ENCODE data around the gene SLC25A22. TPM values are rescaled to one million over a fixed set of nuclear protein-coding genes. Genes with fewer than 3 reads are reported as not detected.

The SLC25A22 gene
- total RNA-seq (2022) (31.8 and 37.6 TPM in 2 replicates), Bru-seq, nascent RNA (percentile 41 among the genes with signal in this experiment), BruChase-seq, experiment 1, labeled RNA remaining after a 2-hour chase (percentile 60 among the genes with signal in this experiment), BruChase-seq, experiment 2, labeled RNA remaining after a 6-hour chase (percentile 80 among the genes with signal in this experiment)
- long read RNA-seq, transcript SLC25A22-228 (10 exons, 2,692 nt) = major isoform, 51 of 90 reads
- long read RNA-seq, partial matches to known transcripts = 13 of 90 reads
- long read RNA-seq, other reads (novel, unspliced or antisense) = 26 of 90 reads

DNA sequence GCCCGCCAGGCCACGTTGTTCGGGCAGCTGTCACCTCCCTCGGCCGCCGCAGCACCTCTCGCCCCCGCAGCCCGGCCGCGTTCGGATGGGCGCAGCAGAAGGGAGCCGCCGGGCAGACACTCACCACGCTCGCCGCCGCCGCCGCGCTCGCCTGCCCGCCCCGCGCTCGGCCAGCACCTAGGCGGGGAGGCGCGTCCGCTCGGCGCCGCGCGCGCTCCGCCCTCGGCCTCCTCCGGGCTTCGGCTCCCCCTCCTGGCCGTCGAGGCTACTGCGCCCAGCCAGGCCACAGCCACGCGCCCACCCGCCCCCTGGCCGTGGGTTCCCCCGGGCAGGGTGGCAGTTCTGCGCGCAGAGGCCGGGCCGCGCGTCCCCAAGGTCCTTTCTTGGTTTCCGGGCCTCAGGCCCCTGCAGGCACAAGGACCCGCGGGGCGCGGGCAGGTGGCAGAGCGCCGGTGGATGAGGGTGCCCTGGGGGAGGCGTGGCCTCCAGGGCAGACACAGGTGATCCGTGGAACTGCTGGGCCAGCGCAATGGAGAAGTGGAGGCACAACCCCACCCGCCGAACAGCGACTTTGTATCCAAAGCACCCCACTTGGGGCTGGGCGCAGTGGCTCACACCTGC is at the start of gene SLC25A22:
Gene SLC25A22 (minus strand): TSS at position 189 of the 621 bp plus-strand sequence. CDS start 3,275 bp downstream, outside the sequence.
- ChIA-PET CTCF (no interaction called here), POLR2A (interaction anchor here (1.4 kb wide), 1 partner anchor 11 kb away, joined by 4 read pairs; the partner anchor contains the start of gene RPLP2)
- no TSS peak for BruUV-seq (replicated peaks)

DNA sequence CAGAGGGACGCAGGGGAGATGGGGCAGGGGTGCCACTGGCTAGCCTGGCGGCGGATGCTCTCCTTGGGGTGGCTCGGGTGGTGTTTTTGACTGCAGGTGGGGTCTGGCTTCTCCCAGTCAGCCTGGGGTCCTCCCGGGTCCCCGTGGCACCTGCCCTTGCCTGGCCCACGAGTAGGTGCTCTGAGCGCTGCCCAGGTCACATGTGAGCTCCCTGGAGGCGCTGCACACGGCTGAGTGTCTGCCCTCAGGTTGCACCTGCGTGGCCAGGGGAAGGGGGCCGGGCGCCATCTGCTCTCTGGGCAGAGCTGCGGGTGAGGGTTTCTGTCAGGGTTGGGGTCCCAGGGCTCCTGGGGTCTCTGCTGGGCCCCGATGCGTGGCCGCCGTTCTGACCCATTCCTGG is 49.8 kb upstream of the SLC25A22 start:
- H3K4me1 ChIP-seq = peaks cover 43% of the 10 kb centered on the region
- DNase-seq = no peak

More for the DNA sequence above, at the start of gene SLC25A22:
- H3K9me3 ChIP-seq = no peaks in the 10 kb centered on the region
- H3K36me3 ChIP-seq (ENCODE audit: control insufficient read depth, insufficient read depth, low read length) = no peaks in the 10 kb centered on the region
- intact Hi-C loops (cut with micrococcal nuclease; ENCODE audit: unreplicated experiment) = no loop called here
- peak; percentile 77 to 93 for DNase-seq
- peaks cover 9% of the 10 kb centered on the region for H3K4me1 ChIP-seq
- Mint-ChIP-seq H3K9me3 (ENCODE audit: unreplicated experiment) (no peaks in the 10 kb centered on the region), H3K4me1 (ENCODE audit: low read depth, unreplicated experiment) (no peaks in the 10 kb centered on the region), H3K27me3 (ENCODE audit: insufficient read depth, unreplicated experiment) (no peaks in the 10 kb centered on the region), H3K36me3 (ENCODE audit: insufficient read depth, unreplicated experiment) (peaks cover 24% of the 10 kb centered on the region), H3K4me3 (ENCODE audit: unreplicated experiment) (peak within 1 kb of the TSS; percentile 86), H3K27ac (ENCODE audit: unreplicated experiment) (peak within 1 kb of the TSS; percentile 69)
- H3K27me3 ChIP-seq (replicated peaks; ENCODE audit: control insufficient read depth, insufficient read depth, low read length) = no peaks in the 10 kb centered on the region
- peak within 1 kb of the TSS; percentile 91 for H3K4me3 ChIP-seq (ENCODE audit: low read depth, low read length)
- TF ChIP-seq, protein P1, sequence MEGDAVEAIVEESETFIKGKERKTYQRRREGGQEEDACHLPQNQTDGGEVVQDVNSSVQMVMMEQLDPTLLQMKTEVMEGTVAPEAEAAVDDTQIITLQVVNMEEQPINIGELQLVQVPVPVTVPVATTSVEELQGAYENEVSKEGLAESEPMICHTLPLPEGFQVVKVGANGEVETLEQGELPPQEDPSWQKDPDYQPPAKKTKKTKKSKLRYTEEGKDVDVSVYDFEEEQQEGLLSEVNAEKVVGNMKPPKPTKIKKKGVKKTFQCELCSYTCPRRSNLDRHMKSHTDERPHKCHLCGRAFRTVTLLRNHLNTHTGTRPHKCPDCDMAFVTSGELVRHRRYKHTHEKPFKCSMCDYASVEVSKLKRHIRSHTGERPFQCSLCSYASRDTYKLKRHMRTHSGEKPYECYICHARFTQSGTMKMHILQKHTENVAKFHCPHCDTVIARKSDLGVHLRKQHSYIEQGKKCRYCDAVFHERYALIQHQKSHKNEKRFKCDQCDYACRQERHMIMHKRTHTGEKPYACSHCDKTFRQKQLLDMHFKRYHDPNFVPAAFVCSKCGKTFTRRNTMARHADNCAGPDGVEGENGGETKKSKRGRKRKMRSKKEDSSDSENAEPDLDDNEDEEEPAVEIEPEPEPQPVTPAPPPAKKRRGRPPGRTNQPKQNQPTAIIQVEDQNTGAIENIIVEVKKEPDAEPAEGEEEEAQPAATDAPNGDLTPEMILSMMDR (IDR thresholded peaks at IDR 0.05; ENCODE audit: insufficient read depth in 1 of 2, low read depth in 1 of 2, low read length in 1 of 2, severe bottlenecking in 1 of 2, unreplicated experiment in 1 of 2) = peak; percentile 71 to 93

DNA sequence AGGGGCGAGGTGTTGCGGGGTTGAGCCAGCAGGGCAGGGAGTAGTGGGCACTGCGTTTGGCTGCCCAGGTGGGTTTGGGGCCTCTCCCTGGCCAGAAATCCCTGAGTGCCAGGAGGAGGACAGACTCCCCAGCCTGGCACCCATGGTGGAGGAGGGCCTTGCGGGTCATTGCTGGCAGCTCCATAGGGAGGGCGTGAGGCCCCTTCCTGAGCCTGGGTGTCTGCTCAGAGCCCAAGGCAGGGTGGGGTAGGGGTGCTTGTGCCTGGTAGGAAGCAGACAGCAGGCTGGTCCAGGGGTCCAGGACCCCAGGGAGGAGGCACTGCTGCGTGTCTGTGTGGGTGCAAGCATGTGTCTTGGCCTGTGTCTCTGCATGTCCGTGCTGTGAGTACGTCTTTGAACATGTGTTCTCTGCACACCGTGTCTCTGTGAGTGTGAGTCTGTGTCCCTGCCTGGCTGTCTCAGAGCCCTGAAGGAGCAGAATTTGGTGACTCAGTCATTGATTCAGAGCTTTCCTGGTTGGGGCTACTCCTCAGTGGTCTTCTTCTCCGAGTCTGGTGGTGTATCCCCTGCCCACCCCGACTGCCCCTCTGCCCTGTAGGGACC is 48.5 kb upstream of the SLC25A22 start:
- Histone ChIP-seq H3K36me3 (ENCODE audit: control insufficient read depth, insufficient read depth, low read length) (no peaks in the 10 kb centered on the region), H3K4me1 (peaks cover 43% of the 10 kb centered on the region), H3K27me3 (replicated peaks; ENCODE audit: control insufficient read depth, insufficient read depth, low read length) (no peaks in the 10 kb centered on the region), H3K4me3 (ENCODE audit: low read depth, low read length) (no peak overlapping the region), H3K9me3 (no peaks in the 10 kb centered on the region)
- DNase-seq = no peak
- ChIA-PET CTCF (interaction anchor here (1.4 kb wide), 1 partner anchor 52 kb away, joined by 5 read pairs; no protein-coding TSS in a partner anchor), POLR2A (no interaction called here)
- H3K27me3 Mint-ChIP-seq (ENCODE audit: insufficient read depth, unreplicated experiment) = no peaks in the 10 kb centered on the region
- intact Hi-C loops (cut with micrococcal nuclease; ENCODE audit: unreplicated experiment) = no loop called here
- H3K9me3 Mint-ChIP-seq (ENCODE audit: unreplicated experiment) = no peaks in the 10 kb centered on the region
- no peak overlapping the region for H3K4me3 Mint-ChIP-seq (ENCODE audit: unreplicated experiment)
- no peak overlapping the region for H3K27ac Mint-ChIP-seq (ENCODE audit: unreplicated experiment)
- BruUV-seq (replicated peaks) = no TSS peak
- peaks cover 42% of the 10 kb centered on the region for H3K36me3 Mint-ChIP-seq (ENCODE audit: insufficient read depth, unreplicated experiment)
- H3K4me1 Mint-ChIP-seq (ENCODE audit: low read depth, unreplicated experiment) = no peaks in the 10 kb centered on the region
- TF ChIP-seq, protein P1 (IDR thresholded peaks at IDR 0.05; ENCODE audit: insufficient read depth in 1 of 2, low read depth in 1 of 2, low read length in 1 of 2, severe bottlenecking in 1 of 2, unreplicated experiment in 1 of 2) = no peak

More for the DNA sequence above, 49.8 kb upstream of the SLC25A22 start:
- H3K36me3 ChIP-seq (ENCODE audit: control insufficient read depth, insufficient read depth, low read length) = no peaks in the 10 kb centered on the region
- BruUV-seq (replicated peaks) = no TSS peak
- Mint-ChIP-seq H3K27me3 (ENCODE audit: insufficient read depth, unreplicated experiment) (no peaks in the 10 kb centered on the region), H3K36me3 (ENCODE audit: insufficient read depth, unreplicated experiment) (peaks cover 40% of the 10 kb centered on the region), H3K9me3 (ENCODE audit: unreplicated experiment) (no peaks in the 10 kb centered on the region), H3K4me3 (ENCODE audit: unreplicated experiment) (peak overlapping the region; percentile 77), H3K4me1 (ENCODE audit: low read depth, unreplicated experiment) (no peaks in the 10 kb centered on the region), H3K27ac (ENCODE audit: unreplicated experiment) (no peak overlapping the region)
- H3K4me3 ChIP-seq (ENCODE audit: low read depth, low read length) = no peak overlapping the region
- ChIA-PET POLR2A (no interaction called here), CTCF (interaction anchor here (0.9 kb wide), 1 partner anchor 203 kb away, joined by 8 read pairs; no protein-coding TSS in a partner anchor)
- no peaks in the 10 kb centered on the region for H3K27me3 ChIP-seq (replicated peaks; ENCODE audit: control insufficient read depth, insufficient read depth, low read length)
- intact Hi-C loops (cut with micrococcal nuclease; ENCODE audit: unreplicated experiment) = loop anchor here (1.0 kb wide), 1 partner anchor 203 kb away; no protein-coding TSS in a partner anchor
- H3K9me3 ChIP-seq = no peaks in the 10 kb centered on the region
- TF ChIP-seq, protein P1 (IDR thresholded peaks at IDR 0.05; ENCODE audit: insufficient read depth in 1 of 2, low read depth in 1 of 2, low read length in 1 of 2, severe bottlenecking in 1 of 2, unreplicated experiment in 1 of 2) = no peak
